HG02870 (cell line): ENCODE measurements around the gene ETNK2.

Experiments used
- ATAC-seq: cut with Tn5 transposase; IDR thresholded peaks from one replicate; pipeline ENCODE4 v1.9.1; 2021; ENCODE audit warnings: mild to moderate bottlenecking, moderate library complexity; ENCODE audit not compliant: unreplicated experiment

The ETNK2 gene

GRCh38 chr1:204127597-204128242 lies 24.1 kb downstream of the ETNK2 start:
- ATAC-seq, result no peak

GRCh38 chr1:204126956-204127355 lies 24.9 kb downstream of the ETNK2 start:
- ATAC-seq, result no peak

- ATAC-seq, result no peak
These were observed 25.5 kb downstream of the ETNK2 start for GRCh38 chr1:204126386-204126785.

- ATAC-seq, result no peak
These were observed 26.0 kb downstream of the ETNK2 start for GRCh38 chr1:204125759-204126351.

- ATAC-seq, result no peak
These were observed 27.2 kb downstream of the ETNK2 start for GRCh38 chr1:204124639-204125038.

GRCh38 chr1:204123376-204123775 lies 28.5 kb downstream of the ETNK2 start:
- ATAC-seq, result no peak

GRCh38 chr1:204121840-204122555 lies 29.8 kb downstream of the ETNK2 start:
- no peak for ATAC-seq

GRCh38 chr1:204116539-204116938 lies 35.3 kb downstream of the ETNK2 start:
- ATAC-seq, result no peak

GRCh38 chr1:204115116-204115515 lies 36.7 kb downstream of the ETNK2 start:
- no peak for ATAC-seq

- ATAC-seq, result no peak
These were observed 37.2 kb downstream of the ETNK2 start for GRCh38 chr1:204114606-204115005.

- no peak for ATAC-seq
These were observed 37.9 kb downstream of the ETNK2 start for GRCh38 chr1:204113896-204114295.

GRCh38 chr1:204112876-204113730 lies 38.7 kb downstream of the ETNK2 start:
- no peak for ATAC-seq

- ATAC-seq, result no peak
These were observed 40.8 kb downstream of the ETNK2 start for GRCh38 chr1:204110894-204111633.

GRCh38 chr1:204108312-204109141 lies 43.3 kb downstream of the ETNK2 start:
- no peak for ATAC-seq

GRCh38 chr1:204107892-204108291 lies 44.0 kb downstream of the ETNK2 start:
- no peak for ATAC-seq

GRCh38 chr1:204106825-204107224 lies 45.0 kb downstream of the ETNK2 start:
- no peak for ATAC-seq

GRCh38 chr1:204105131-204105515 lies 46.7 kb downstream of the ETNK2 start:
- no peak for ATAC-seq

- ATAC-seq, result no peak
These were observed 47.3 kb downstream of the ETNK2 start for GRCh38 chr1:204104331-204105130.

GRCh38 chr1:204103431-204103741 lies 48.5 kb downstream of the ETNK2 start:
- ATAC-seq, result no peak
